HEK293T (cell line): ENCODE results near the gene LMAN2L.

Experiments
- BHLHE40 ChIP-seq: fragments of 450-650 bp; IDR thresholded peaks from 2 replicates; pipeline ENCODE4 v1.6.1; 2016; ENCODE audit warnings: mild to moderate bottlenecking, moderate library complexity, borderline replicate concordance
- FOXM1 ChIP-seq: fragments of 450-650 bp; IDR thresholded peaks from 2 replicates; pipeline ENCODE4 v1.6.1; 2017; ENCODE audit warnings: mild to moderate bottlenecking, borderline replicate concordance
- SP1 ChIP-seq: fragments of 450-650 bp; IDR thresholded peaks from 2 replicates; pipeline ENCODE4 v1.6.1; 2017
- TARDBP ChIP-seq: fragments of 450-650 bp; IDR thresholded peaks from 2 replicates; pipeline ENCODE4 v1.6.1; 2016

GRCh38 chr2:96690306-96691021, 49.4 kb downstream of the LMAN2L start:
- TF ChIP-seq SP1: no peak
- TF ChIP-seq FOXM1: no peak
- TF ChIP-seq BHLHE40: no peak
- no peak for TF ChIP-seq TARDBP
